GM19099 (cell line): ENCODE data around the gene KCNIP1.

Experiments
- POLR2A ChIP-seq: IDR thresholded peaks from 3 replicates; pipeline ENCODE4 v1.6.1; 2011; ENCODE audit warnings: low read depth; ENCODE audit not compliant: insufficient read length; ENCODE audit errors: extremely low read depth

KCNIP1 gene

DNA sequence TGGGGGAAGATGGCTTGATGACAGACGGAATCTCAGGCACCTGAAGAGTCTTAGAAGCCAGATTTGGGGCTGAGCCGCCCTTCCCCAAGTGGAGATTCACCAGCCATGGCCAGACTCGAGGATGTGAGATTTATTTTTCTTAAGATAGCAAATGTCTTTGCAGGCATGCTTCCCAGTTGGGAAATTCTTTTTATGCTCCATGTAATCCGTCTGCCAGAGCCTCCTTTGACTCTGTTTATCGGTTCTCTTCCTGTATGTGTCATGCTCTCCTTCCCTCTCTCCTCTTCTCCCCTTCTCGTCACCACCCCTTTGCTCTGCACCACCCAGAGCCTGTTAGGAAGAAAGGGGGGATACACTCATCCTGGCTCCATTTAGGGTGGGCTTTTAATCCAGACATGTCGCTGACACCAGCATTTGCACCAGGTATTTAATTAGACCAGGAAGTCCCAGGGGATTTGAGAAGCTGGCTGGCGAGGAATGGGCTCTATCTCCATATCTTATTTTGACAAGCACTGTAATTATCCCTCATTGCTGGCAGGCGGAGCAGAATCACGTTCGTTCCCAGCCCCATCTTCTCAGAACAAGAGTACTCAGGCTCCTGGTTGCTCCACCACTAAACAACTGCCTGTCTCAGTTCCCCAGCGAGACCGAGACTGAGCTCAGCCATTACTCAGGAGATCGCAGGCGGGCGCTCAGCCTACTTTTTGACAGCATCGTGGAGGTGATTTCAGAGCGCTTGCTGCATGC is 50.9 kb downstream of the KCNIP1 start:
- no peak for TF ChIP-seq POLR2A

DNA sequence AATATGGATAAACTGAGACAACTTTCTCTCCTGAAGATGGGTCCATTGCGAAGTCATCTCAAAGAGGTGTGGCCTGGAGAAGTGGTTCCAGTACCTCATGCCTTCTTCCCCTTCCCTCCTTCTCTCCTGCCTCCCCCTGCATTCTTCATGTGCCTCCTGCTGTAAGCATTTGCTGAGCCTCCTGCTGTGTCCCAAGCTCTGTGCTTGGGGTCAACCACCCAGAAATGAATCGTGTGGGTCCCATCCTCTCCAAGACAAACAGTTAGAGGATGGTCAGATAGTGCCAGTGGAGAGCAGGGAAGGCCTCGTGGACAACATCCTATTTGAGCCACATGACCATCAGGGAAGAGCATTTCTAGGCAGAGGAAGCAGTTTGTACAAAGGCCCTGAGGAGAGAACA is 53.5 kb downstream of the KCNIP1 start:
- no peak for TF ChIP-seq POLR2A

DNA sequence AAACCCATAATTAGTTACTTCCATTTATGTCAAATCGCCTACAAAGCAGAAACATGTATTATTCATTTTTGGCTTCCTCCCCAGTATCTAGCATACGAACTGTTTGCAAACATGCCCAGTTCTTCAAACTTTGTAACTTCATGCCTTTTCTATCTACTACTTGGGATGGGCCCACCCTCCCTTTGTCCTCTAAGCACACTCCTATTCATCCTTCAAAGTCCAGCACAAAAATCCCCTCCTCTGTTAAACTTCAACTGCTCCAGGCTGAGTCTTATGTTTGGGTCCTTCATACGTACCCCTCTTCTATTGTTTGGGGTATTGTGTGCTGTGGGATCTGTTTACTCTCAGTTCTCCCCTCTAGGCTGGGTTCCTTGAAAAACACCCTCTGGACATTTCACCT is 55.5 kb downstream of the KCNIP1 start:
- no peak for TF ChIP-seq POLR2A

DNA sequence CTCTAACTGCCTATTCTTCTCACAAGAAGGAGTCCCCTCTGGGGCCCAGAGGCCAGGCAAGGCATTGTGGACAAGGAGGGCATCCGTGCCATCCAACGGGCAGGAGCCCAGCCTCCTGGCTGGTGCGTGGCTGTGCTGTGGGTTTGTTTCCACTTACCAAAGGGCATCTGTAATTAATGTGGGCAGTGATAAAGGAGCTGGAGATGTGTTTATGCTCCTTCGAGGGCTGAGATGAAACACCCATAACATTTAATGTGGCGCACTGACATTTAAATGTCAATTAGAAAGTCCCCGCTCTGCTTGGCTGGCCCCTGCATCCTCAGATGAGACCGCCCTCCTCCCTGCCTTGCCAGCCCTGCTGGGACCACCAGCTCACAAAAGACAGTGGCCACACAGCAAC is 57.1 kb downstream of the KCNIP1 start:
- TF ChIP-seq POLR2A, result no peak

DNA sequence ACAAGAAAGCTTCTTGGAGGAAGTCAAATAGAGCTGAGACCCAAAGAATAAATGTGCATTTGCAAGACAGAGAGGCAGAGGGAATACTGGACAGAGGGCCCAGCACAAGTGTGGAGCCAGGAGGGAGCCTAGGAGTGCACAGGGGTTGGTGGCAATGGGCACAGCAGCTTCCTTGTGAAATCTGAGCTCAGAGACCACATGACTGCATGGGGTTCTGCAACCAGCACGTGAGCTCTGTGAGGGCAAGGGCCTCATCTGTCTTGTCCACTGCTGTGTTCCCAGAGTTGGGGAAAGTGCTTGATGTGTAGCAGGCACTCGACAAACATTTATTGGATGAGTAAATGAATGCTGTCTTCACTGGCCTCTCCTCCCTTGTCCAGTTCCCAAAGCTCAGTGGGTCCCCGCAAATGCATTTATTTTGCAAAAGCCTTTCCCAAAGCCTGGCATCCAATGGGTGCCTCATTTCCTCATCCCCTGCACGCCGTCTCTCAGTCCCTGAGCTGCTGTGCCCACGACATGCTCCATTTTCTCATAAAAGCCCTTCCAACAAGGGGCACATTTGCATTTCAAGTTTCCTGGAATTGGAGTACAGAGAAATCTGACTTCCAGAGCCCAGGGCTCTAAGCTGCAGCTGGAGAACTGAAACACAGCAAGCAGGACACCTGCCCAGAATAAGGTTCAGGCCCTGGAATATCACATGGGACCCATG is 58.5 kb downstream of the KCNIP1 start:
- TF ChIP-seq POLR2A, result no peak

DNA sequence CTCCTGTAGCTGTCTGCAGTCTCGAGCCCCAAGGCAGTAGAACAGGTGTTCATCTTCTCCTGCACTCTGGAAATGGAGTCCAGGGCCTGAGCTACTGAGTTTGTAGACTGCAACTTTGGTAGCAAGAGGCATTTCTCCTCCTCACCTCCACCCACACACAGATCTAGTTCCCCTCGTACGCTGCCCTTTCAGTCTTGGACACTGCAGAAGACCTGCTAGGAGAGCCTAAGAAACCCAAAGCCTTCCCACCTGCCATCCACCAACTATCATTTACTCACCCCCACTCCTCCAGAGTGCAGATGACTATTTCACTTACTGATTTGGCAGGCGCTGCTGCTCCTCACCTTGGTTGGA is 59.0 kb downstream of the KCNIP1 start:
- TF ChIP-seq POLR2A, result no peak

DNA sequence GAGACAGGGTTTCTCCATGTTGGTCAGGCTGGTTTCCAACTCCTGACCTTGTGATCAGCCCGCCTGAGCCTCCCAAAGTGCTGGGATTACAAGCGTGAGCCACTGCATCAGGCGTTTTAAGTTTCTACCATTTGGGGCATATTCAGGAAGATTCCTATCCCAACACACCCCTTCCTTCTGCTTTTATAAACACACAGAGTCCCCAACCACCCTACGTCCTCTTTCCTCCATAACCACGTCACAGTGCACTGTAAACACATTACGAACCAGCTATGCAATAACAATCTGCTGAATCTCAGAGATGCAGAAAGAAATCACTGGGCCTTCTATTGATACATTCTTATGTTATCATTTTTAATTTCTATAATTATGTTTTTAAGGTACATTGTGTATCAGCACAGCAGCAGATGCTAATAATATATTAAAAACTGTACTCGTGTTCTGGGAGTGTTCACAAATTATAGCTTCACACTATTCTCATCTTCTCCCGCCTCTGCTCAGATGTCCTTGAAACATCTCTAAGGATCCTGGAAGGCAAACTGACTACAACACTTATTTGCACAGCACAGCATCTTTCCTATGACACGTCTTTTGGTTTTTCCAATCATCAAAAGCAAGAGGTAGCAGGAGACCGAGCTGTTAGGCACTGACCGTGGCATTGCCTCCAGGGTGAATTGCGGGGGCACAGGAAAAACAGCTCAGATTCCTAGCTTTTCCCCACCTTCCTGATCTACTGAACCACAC is 60.2 kb downstream of the KCNIP1 start:
- TF ChIP-seq POLR2A, result no peak

DNA sequence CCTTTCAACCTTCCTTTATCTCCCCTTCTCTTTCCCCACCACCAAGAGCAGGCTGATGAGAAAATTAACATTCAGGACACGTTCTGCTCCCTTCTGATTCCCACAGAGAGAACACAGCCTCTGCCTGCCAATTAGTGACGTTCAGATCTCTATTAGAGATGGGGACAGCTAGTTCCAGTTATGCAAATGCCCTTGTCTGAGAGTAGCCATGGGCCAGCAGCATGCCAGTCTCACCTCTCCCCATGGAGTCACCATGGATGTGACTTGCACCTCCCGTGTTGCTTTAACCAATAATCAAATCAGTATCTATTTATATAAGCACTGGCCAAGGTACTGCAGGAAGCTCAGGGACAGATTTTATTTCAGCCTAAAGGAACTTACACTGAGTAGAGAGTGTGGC is 61.3 kb downstream of the KCNIP1 start:
- no peak for TF ChIP-seq POLR2A

DNA sequence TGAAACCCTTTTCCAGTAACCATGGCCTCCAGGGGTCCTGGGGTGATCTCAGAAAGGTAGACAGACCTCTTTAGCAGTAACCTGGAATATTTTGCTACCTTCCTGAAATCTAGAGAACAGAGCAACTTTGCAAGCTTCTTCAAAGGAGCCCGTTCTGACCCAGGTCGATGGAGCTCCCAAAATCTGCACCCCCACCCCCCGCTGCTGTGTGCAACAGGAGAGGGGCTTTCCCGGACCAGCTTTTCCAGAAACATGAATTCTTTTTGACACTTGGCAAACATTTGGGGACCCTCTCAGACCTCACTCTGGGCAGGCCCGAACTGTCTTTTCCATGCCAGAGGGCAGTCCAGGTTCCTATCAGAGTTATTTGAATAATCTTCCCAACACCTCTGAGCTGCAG is 65.3 kb downstream of the KCNIP1 start:
- TF ChIP-seq POLR2A, result no peak

DNA sequence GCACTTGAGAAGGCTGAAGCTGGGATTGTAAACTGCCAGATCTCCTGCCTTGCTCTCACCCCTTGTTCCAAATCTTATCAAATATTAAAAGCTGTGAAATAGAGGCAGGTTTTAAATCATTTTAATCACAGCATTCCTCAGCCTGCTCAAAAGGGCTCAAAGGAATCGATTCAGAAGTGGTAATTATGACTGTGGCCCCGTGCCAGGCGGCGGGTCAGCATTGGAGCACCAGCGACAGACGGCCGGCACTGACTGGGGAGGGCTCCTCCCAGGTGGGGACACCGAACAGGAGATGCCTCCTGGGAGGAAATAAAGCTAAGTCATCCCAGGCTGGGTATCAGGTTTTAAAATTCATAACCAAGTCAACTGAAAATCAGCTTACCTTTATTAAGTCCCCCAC is 66.7 kb downstream of the KCNIP1 start:
- TF ChIP-seq POLR2A, result no peak

DNA sequence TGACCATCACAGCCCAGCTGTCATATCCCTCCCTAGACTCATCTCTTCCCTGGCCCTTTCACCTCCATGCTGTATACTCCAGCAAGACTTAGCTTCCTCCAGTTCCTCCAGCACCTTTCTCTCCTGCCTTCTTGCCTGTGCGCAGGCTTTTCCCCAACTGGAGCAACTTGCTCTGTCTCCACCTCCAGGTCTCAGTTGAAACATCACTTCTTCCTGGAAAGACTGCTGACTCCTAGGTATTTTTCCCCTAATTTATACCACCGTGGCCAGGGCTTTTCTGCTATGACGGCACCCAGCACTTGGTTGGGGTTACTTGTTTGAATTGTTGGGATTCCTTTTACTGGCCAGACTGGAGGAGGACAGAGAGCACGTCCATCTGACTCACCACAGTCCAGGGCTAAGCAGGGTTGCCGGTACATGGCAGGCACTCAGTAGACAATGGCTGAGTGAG is 67.5 kb downstream of the KCNIP1 start:
- TF ChIP-seq POLR2A, result no peak

DNA sequence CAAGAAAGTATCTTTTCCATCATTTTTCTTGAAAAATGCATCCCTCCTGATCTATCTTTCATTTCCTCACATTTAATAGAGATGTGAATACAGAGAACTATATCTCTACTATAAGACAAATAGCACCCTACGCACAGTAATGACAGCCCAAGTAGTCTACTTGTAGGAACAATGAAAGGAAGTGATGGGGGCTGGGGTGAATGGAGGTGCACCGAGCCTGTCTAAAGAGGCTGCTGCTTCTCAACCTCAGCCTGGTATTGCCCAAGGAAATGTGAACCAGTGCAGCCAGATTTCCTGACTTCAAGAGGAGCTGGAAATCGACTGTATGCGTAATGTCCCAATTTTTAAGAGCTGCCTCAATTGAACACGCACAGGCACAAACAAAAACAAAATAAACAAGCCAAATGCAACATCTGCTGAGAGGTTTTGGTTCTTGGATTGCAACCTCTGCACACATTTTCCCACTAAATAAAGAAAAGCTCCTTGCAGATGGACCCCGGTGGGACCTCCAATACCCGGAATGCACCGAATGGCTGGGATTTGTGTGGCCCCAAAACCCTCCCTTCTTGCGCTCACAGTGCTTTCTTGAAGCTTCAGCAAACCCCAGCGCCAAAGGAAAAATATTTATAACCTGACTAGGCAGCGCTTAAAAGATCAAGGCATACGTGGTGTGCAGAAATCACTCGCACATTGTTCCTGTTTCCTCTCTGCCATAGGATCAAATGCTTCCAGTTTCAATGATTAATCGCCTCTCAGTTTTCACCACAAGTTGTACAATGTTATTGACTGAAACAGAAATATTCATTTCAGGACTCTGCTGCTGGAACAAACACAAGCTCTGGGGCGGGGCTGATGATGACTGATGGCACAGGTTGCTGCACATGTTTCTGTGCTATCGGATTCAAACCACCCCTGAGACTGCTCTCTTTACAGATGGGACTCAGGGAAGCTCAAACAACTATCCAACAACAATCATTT is 68.3 kb downstream of the KCNIP1 start:
- no peak for TF ChIP-seq POLR2A

DNA sequence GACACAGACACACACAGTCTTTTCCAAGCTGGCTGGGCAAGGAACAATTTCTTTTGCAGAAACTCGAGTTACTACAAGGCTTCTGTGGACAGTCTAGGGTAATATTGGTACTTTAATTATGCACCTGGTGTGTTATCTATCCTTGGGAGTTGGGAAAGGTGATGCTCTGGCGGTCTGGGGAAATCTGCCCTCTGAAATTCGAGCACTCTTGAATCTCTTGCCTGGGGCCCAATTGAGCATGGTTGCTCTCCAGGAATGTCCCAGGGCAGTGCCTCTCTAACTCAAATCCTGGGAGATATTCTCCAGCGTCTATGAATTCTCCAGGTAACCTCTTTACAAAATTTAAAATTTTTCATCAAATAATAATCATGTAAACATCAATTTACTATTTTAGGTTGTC is 69.3 kb downstream of the KCNIP1 start:
- TF ChIP-seq POLR2A, result no peak

DNA sequence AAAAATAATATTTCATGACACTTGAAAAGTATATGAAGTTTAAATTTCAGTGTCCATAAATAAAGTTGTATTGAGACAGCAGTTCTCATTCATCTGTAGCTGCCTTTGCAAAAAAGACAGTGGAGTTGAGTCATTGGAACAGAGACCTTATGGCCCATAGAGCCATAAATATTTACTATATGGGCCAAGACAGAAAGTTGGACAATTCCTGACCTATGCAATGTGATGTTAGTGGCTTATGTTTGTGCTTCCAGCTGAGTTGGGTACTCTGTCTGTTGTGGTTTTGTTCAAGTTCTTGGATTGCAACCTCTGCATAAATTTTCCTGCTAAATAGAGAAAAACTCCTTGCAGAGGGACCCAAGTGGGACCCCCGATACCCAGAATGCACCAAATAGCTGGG is 69.8 kb downstream of the KCNIP1 start:
- no peak for TF ChIP-seq POLR2A
